ENCODE results near the gene CSTA. TPM values are rescaled to one million over a fixed set of nuclear protein-coding genes. Genes with fewer than 3 reads are reported as not detected.

The CSTA gene
- total RNA-seq, 1 donor = 2.5 TPM

DNA sequence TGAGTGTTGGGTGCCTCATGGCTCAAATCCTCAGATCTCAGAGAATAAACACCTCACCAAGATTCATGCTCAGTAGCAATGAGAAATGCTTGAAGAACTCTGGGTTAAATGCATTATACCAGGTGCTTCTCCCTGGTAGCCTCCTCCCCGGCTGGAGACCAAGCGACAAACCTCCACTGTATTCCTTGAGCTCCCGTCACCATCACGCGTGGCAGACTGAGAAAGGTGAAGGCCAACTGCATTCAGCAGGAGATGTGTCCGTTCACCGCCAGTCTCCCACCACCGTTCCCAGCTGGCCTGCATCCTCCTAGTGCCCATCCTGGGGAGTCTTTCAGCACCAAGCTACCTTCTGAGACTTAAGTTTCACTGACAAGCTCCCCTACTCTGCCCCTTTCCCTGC is 7.5 kb downstream of the CSTA start:
- TF ChIP-seq, protein P1, sequence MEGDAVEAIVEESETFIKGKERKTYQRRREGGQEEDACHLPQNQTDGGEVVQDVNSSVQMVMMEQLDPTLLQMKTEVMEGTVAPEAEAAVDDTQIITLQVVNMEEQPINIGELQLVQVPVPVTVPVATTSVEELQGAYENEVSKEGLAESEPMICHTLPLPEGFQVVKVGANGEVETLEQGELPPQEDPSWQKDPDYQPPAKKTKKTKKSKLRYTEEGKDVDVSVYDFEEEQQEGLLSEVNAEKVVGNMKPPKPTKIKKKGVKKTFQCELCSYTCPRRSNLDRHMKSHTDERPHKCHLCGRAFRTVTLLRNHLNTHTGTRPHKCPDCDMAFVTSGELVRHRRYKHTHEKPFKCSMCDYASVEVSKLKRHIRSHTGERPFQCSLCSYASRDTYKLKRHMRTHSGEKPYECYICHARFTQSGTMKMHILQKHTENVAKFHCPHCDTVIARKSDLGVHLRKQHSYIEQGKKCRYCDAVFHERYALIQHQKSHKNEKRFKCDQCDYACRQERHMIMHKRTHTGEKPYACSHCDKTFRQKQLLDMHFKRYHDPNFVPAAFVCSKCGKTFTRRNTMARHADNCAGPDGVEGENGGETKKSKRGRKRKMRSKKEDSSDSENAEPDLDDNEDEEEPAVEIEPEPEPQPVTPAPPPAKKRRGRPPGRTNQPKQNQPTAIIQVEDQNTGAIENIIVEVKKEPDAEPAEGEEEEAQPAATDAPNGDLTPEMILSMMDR (IDR thresholded peaks at IDR 0.05; ENCODE audit: insufficient read depth, low read length) = no peak
- no peak overlapping the region for H3K4me3 ChIP-seq (ENCODE audit: low read depth, low read length)
- no peak for DNase-seq (ENCODE audit: low read depth)

DNA sequence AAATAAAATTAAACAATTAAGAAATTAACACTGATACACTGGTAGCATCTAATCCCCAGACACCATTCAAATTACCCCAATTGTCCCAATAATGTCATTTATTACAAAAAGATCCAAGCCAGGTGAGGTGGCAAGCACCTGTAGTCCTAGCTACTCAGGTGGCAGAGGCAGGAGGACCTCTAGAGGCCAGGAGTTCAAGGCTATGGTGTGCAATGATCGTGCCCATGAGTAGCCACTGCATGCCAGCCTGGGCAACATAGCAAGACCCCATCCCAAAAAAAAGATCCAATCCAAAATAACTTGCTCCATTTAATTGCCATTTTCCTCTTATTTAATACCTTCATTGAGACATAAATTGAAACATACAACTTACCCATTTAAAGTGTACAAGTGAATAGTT is 17.8 kb downstream of the CSTA start:
- TF ChIP-seq, protein P1 (IDR thresholded peaks at IDR 0.05; ENCODE audit: insufficient read depth, low read length) = no peak
- no peak overlapping the region for H3K4me3 ChIP-seq (ENCODE audit: low read depth, low read length)
- DNase-seq (ENCODE audit: low read depth) = no peak

DNA sequence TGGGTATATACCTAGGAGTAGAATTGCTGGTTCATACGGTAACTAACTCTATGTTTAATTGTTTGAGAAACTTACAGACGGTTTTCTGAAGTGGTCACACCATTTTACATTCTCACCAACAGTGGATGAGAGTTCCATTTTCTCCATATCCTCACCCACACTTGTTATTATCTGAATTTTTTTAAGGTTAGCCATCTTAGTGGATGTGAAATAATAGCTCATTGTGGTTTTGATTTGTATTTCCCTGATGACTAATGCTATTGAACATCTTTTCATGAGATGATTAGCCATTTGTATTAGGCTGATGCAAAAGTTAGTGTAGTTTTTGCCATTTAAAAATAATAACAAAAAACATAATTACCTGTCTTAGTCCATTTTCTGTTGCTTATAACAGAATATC is 18.6 kb downstream of the CSTA start:
- no peak for DNase-seq (ENCODE audit: low read depth)
- TF ChIP-seq, protein P1 (IDR thresholded peaks at IDR 0.05; ENCODE audit: insufficient read depth, low read length) = no peak
- no peak overlapping the region for H3K4me3 ChIP-seq (ENCODE audit: low read depth, low read length)

DNA sequence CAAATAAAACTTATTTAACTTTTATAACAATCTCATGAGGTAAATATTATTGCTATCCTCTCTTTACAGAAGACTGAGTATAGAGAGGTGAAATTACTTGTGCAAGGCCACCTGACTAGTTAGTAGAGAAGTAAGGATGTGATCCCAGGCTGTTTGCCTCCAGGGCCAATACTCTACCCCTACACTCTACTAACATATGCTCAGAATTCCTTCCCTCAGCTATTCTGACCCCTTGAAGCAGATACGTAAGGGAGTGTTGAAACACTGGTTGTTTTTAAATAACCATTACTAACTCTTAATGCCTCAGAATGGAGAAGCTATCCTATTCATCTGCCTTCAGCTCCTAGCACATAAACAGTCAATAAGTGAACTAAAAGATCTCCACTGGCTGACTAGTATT is 24.1 kb downstream of the CSTA start:
- no peak for DNase-seq (ENCODE audit: low read depth)
- H3K4me3 ChIP-seq (ENCODE audit: low read depth, low read length) = no peak overlapping the region
- TF ChIP-seq, protein P1 (IDR thresholded peaks at IDR 0.05; ENCODE audit: insufficient read depth, low read length) = no peak

DNA sequence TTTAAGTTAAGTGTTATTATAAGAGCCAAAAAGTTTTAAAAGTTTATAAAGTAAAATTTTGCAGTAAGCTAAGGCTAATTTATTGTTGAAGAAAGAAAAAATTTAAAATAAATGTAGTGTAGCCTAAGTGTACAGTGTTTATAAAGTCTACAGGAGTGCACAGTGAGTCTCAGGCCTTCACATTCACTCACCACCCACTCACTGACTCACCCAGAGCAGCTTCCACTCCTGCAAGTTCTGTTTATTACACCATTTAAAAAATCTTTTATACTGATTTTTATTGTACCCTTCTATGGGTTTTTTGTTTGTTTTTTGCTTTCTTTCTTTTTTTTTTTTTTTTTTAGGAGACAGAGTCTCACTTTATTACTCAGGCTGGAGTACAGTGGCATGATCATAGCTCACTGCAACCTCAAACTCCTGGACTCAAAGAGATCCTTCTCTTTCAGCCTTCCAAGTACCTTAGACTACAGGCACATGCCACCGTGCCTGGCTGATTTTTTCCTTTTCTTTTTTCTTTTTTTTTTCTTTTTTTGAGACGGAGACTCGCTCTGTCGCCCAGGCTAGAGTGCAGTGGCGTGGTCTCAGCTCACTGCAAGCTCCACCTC is 25.9 kb downstream of the CSTA start:
- no peak overlapping the region for H3K4me3 ChIP-seq (ENCODE audit: low read depth, low read length)
- peak; percentile 42 for DNase-seq (ENCODE audit: low read depth)
- TF ChIP-seq, protein P1 (IDR thresholded peaks at IDR 0.05; ENCODE audit: insufficient read depth, low read length) = no peak

DNA sequence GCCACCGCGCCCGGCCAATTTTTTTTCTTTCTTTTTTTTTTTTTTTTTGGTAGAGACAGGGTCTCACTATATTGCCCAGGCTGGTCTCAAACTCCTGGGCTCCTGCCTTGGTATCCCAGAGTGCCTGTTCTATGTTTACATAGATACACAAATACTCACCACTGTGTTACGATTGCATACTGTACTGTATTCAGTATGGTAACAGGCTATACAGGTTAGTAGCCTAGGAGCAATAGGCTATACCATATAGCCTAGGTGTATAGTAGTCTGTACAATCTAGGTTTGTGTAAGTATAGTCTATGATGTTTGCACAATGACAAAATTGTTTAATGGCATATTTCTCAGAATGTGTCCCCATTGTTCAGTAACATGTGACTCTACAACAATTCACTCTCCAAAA is 26.6 kb downstream of the CSTA start:
- TF ChIP-seq, protein P1 (IDR thresholded peaks at IDR 0.05; ENCODE audit: insufficient read depth, low read length) = no peak
- no peak for DNase-seq (ENCODE audit: low read depth)
- H3K4me3 ChIP-seq (ENCODE audit: low read depth, low read length) = no peak overlapping the region

DNA sequence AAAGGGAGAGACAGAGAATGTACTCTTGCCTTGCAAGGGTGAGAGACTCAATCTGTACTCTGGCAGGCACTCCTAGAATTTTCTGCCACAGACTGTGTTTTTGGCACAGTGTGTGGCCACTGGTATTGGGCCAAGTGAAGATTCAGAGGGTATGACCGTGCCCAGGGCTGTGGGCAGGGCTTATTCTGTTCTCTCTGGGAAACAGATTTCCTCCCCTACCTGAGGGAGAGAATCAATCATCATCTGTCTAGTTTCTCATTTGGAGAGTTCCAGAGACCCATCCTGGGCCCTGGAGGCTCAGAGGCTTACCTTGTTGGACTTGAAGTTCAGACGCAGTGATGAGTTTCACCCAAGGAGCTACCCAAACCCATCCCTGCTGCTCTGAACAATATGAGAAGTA is 28.2 kb downstream of the CSTA start:
- no peak for DNase-seq (ENCODE audit: low read depth)
- H3K4me3 ChIP-seq (ENCODE audit: low read depth, low read length) = no peak overlapping the region
- TF ChIP-seq, protein P1 (IDR thresholded peaks at IDR 0.05; ENCODE audit: insufficient read depth, low read length) = no peak
